Measurements from ENCODE around the gene PAX2. TPM values are rescaled to one million over a fixed set of nuclear protein-coding genes. Genes with fewer than 3 reads are reported as not detected.

PAX2 gene
- total RNA-seq, 2 donors from 2014 or later: 0.93 to 0.99 TPM

DNA sequence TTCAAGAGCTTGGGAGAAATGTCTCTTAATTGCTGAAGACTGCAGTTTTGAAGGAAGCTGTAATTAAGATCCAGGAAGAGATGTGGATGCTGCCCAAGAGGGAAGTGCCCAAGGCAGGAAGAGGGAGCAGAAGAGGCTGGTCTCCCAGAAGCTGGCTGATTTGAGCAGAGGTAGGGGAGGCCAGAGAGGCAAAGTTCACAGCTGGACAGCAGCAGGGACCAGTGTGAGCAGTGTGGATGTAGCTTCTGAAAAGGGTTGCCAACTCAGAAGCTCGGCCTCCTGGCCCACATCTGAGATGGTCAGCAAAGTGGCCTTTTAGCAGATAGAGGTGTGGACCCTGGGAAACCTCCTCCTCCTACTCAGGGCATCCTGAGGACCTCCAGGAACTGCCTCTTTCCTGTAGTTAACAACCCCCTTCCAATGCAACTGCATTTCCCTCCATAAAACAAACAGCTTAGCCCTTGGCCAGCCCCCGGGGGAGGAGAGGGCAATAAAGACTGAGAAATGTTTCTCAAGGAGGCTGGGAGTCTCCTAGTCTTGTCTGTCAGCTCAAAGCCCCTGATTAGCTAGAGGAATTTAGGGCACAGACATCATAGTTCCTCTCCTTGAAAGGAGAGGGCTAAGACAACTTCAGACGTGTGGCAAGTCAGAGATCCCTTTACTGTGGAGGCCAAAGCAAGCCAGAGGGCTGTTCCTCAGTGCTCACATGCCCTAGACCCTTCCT is 69.5 kb downstream of the PAX2 start:
- 33 to 51% methylated on average over 1 to 3 of the region's 3 CpGs for WGBS, 2 experiments (ENCODE audit: insufficient coverage in 1 of 2, insufficient read length in 1 of 2)

DNA sequence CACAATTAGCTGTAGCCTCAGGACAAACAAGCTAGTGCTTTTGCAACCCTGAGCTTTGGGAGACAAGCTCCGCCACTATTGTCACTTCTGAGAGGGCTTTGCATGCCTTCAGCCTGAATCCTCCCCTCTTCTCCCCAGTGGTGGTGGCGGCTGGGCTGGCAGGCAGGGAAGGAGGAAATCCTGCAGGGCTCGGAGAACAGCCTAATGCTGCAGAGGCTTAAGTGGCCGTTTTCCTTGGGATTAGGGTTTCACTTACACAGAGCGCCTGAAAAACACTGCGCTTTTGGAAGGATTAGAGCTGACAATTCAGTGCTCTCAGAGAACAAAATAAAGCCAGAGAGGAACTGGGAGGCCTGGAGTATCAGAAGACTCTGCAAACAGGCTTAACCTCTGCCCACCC is 71.3 kb downstream of the PAX2 start:
- no peak overlapping the region for H3K27ac ChIP-seq (ENCODE audit: low read depth, low read length)
- no peaks in the 10 kb centered on the region for H3K36me3 ChIP-seq (ENCODE audit: control insufficient read depth, insufficient read depth, low read length)
- 42 to 59% methylated on average over 4 to 6 of the region's 6 CpGs for WGBS, 2 experiments (ENCODE audit: insufficient coverage in 1 of 2, insufficient read length in 1 of 2)
- TF ChIP-seq, protein P1, sequence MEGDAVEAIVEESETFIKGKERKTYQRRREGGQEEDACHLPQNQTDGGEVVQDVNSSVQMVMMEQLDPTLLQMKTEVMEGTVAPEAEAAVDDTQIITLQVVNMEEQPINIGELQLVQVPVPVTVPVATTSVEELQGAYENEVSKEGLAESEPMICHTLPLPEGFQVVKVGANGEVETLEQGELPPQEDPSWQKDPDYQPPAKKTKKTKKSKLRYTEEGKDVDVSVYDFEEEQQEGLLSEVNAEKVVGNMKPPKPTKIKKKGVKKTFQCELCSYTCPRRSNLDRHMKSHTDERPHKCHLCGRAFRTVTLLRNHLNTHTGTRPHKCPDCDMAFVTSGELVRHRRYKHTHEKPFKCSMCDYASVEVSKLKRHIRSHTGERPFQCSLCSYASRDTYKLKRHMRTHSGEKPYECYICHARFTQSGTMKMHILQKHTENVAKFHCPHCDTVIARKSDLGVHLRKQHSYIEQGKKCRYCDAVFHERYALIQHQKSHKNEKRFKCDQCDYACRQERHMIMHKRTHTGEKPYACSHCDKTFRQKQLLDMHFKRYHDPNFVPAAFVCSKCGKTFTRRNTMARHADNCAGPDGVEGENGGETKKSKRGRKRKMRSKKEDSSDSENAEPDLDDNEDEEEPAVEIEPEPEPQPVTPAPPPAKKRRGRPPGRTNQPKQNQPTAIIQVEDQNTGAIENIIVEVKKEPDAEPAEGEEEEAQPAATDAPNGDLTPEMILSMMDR (conservative IDR thresholded peaks at IDR 0.05): no peak
- H3K9me3 ChIP-seq (ENCODE audit: control insufficient read depth, low read length): no peaks in the 10 kb centered on the region
- peaks cover 93% of the 10 kb centered on the region for H3K27me3 Mint-ChIP-seq (ENCODE audit: insufficient read depth)
- H3K27ac Mint-ChIP-seq: no peak overlapping the region
- peaks cover 71% of the 10 kb centered on the region for H3K27me3 ChIP-seq (ENCODE audit: control insufficient read depth, insufficient read depth, low read length, poor library complexity, severe bottlenecking)
- H3K4me3 ChIP-seq (ENCODE audit: low read length): no peak overlapping the region
- no peak overlapping the region for H3K4me3 Mint-ChIP-seq
- DNase-seq: peak; percentile 85
- H3K4me1 Mint-ChIP-seq: peaks cover 15% of the 10 kb centered on the region
- H3K36me3 Mint-ChIP-seq (ENCODE audit: low read depth): no peaks in the 10 kb centered on the region
- no peak overlapping the region for H3K9ac ChIP-seq (ENCODE audit: extremely low read depth, low read length, poor library complexity, severe bottlenecking)
- H3K4me1 ChIP-seq (ENCODE audit: control insufficient read depth, insufficient read depth, low read length): peaks cover 9% of the 10 kb centered on the region
- no peaks in the 10 kb centered on the region for H3K9me3 Mint-ChIP-seq

More for the DNA sequence above, 69.5 kb downstream of the PAX2 start:
- peaks cover 93% of the 10 kb centered on the region for H3K27me3 Mint-ChIP-seq (ENCODE audit: insufficient read depth)
- peaks cover 15% of the 10 kb centered on the region for H3K4me1 Mint-ChIP-seq
- no peak overlapping the region for H3K4me3 Mint-ChIP-seq
- H3K9ac ChIP-seq (ENCODE audit: extremely low read depth, low read length, poor library complexity, severe bottlenecking): no peak overlapping the region
- H3K9me3 ChIP-seq (ENCODE audit: control insufficient read depth, low read length): no peaks in the 10 kb centered on the region
- H3K4me1 ChIP-seq (ENCODE audit: control insufficient read depth, insufficient read depth, low read length): peaks cover 9% of the 10 kb centered on the region
- no peaks in the 10 kb centered on the region for H3K36me3 ChIP-seq (ENCODE audit: control insufficient read depth, insufficient read depth, low read length)
- TF ChIP-seq, protein P1 (conservative IDR thresholded peaks at IDR 0.05): no peak
- H3K27ac Mint-ChIP-seq: no peak overlapping the region
- no peaks in the 10 kb centered on the region for H3K9me3 Mint-ChIP-seq
- no peaks in the 10 kb centered on the region for H3K36me3 Mint-ChIP-seq (ENCODE audit: low read depth)
- no peak overlapping the region for H3K27ac ChIP-seq (ENCODE audit: low read depth, low read length)
- H3K27me3 ChIP-seq (ENCODE audit: control insufficient read depth, insufficient read depth, low read length, poor library complexity, severe bottlenecking): peaks cover 71% of the 10 kb centered on the region
- no peak overlapping the region for H3K4me3 ChIP-seq (ENCODE audit: low read length)
- DNase-seq: no peak

GRCh38 chr10:100817268-100817839 is 72.0 kb downstream of the PAX2 start:
- peak; percentile 88 for DNase-seq
- Histone ChIP-seq H3K27ac (ENCODE audit: low read depth, low read length) (no peak overlapping the region), H3K9ac (ENCODE audit: extremely low read depth, low read length, poor library complexity, severe bottlenecking) (no peak overlapping the region), H3K4me1 (ENCODE audit: control insufficient read depth, insufficient read depth, low read length) (peaks cover 9% of the 10 kb centered on the region), H3K4me3 (ENCODE audit: low read length) (no peak overlapping the region), H3K27me3 (ENCODE audit: control insufficient read depth, insufficient read depth, low read length, poor library complexity, severe bottlenecking) (peaks cover 71% of the 10 kb centered on the region), H3K36me3 (ENCODE audit: control insufficient read depth, insufficient read depth, low read length) (no peaks in the 10 kb centered on the region), H3K9me3 (ENCODE audit: control insufficient read depth, low read length) (no peaks in the 10 kb centered on the region)
- Mint-ChIP-seq H3K27ac (no peak overlapping the region), H3K9me3 (no peaks in the 10 kb centered on the region), H3K36me3 (ENCODE audit: low read depth) (no peaks in the 10 kb centered on the region), H3K4me3 (no peak overlapping the region), H3K27me3 (ENCODE audit: insufficient read depth) (peaks cover 92% of the 10 kb centered on the region), H3K4me1 (peaks cover 15% of the 10 kb centered on the region)
- TF ChIP-seq, protein P1 (conservative IDR thresholded peaks at IDR 0.05): peak; percentile 91
- WGBS, 2 experiments (ENCODE audit: insufficient coverage in 1 of 2, insufficient read length in 1 of 2): 78 to 89% methylated on average over 4 of the region's 4 CpGs

Measured in endodermal cell (in vitro differentiated cells).